Left lung (tissue), 14 donors: ENCODE measurements around the gene KIAA1755. TPM values are rescaled to one million over a fixed set of nuclear protein-coding genes. Genes with fewer than 3 reads are reported as not detected.
A peak's percentile ranks its signal among the peaks of the same experiment; 100 is the strongest.

Experiments
- ATAC-seq: fragments of 200-7000 bp; cut with Tn5 transposase; one replicate; pipeline ENCODE4 v1.9.1; 2020; ENCODE audit warnings: moderate library complexity
- DNase-seq, 4 donors: peaks; one replicate each; pipeline ENCODE4 v3.0.0-alpha.2; 2013 to 2020
- H3K27ac ChIP-seq, 2 donors: fragments of 200-600 bp; sonication (generic) in 1 of 2; one replicate each; pipeline versions ENCODE4 v1.5.0 to v1.8.0; 2020 to 2021
- H3K27me3 ChIP-seq, 2 donors: fragments of 200-600 bp; sonication (generic) in 1 of 2; one replicate each; pipeline versions ENCODE4 v1.5.0 to v1.8.0; 2020 to 2021
- H3K36me3 ChIP-seq, 2 donors: fragments of 200-600 bp; sonication (generic) in 1 of 2; one replicate each; pipeline versions ENCODE4 v1.5.0 to v1.8.0; 2020 to 2021
- H3K4me1 ChIP-seq, 2 donors: fragments of 200-600 bp; one replicate each; pipeline ENCODE4 v1.8.0; 2021
- H3K4me3 ChIP-seq, 2 donors: fragments of 200-600 bp; sonication (generic) in 1 of 2; one replicate each; pipeline versions ENCODE4 v1.5.0 to v1.8.0; 2020 to 2021; ENCODE audit warnings: mild to moderate bottlenecking in 1 of 2
- H3K9me3 ChIP-seq, 2 donors: fragments of 200-600 bp; sonication (generic) in 1 of 2; one replicate each; pipeline versions ENCODE4 v1.5.0 to v1.8.0; 2020 to 2021
- intact Hi-C, 2 donors: fragments of 100-400 bp; cut with DNase I; formaldehyde crosslinking; loops; one replicate each; pipeline versions ENCODE4 v1.11.2 to v1.14.2; 2022
- long read RNA-seq, 12 donors: library from polyadenylated mRNA in 2 of 12; unstranded in 2 of 12; transcript quantifications; one replicate each; pipeline ENCODE4 v2.0.0 and lab custom pipeline, GENCODE V29; 2019 to 2026
- polyA plus RNA-seq, 6 donors: library from polyadenylated mRNA; unstranded; fragments of 120-200 nt; gene quantifications; one replicate each; pipeline ENCODE4 v1.2.1, GENCODE V29; 2013; ENCODE audit not compliant: insufficient read length in 6 of 6
- total RNA-seq, 2 donors: library from RNA; stranded (reverse); fragmentation: NEBNext Ultra II Directional; extraction: Animal tissue kit (Norgen Biotek cat#: 25700); gene quantifications; one replicate each; pipeline ENCODE4 v1.2.1, GENCODE V29; 2021
- TF ChIP-seq, protein P1 (sequence below), 2 donors: fragments of 200-600 bp; sonication (generic) in 1 of 2; IDR thresholded peaks; one replicate each; pipeline versions ENCODE4 v1.5.0 to v1.8.0; 2021; ENCODE audit warnings: antibody characterized with exemption in 2 of 2
- donor health status: DM: no; HTN: yes; CAD: no.
- donor health status: DM: no; HTN: no; CAD: no.

The KIAA1755 gene, protein sequence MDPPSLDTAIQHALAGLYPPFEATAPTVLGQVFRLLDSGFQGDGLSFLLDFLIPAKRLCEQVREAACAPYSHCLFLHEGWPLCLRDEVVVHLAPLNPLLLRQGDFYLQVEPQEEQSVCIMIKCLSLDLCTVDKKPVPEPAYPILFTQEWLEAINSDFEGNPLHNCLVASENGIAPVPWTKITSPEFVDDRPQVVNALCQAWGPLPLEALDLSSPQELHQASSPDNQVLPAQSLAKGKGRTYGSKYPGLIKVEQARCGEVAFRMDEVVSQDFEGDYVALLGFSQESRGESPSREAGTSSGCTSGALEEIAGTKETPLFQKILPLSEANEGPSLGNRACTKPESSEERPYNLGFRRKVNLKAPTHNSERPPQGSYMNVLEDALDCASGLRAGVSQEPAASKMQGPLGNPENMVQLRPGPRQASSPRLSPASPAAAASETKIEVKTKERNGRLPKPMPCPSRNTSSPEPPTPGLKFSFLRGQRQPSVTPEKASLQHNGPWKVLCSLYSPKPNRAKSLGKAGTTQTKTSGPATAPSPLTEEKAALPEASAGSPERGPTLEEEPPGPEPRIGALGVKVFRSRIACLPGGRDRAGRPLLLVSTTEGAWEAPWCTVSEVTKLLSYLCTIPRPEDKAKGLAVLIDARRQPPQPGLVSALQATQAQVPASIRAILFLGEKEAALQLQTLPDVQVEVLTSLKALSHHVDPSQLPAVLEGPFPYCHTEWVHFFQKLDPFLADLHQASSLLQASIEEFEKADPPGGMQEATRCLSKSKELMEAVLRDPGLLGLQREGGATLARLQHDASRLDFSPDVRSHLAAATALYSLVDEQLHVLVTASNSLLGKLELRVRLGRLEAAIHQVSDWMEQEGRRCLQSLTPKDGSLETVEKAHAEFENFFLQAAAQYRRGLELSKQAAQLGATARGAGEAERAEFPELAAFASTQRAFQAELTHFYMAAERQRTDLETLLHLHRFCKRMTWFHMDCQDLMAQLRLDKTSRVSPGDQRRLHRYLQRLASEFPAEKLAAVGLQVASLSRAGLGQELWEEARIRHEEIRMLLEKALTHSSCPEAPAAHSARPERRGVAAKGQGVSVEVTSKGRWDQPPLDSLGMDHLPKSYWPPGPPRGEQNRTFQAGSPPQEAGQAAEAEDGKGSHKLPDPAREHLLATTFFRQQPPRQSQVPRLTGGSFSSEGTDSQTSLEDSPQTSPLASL
- total RNA-seq (1 to 10 TPM; 2.6 TPM), polyA plus RNA-seq (1 to 10 TPM; 2.7 to 6.4 (median 4.0) TPM)
- long read RNA-seq, donor 1 = 0 reads
- long read RNA-seq, donor 2 = 0 reads
- long read RNA-seq, donor 3 = 0 reads
- long read RNA-seq, donor 4 = 0 reads
- long read RNA-seq, donor 5 = 0 reads
- long read RNA-seq, donor 6 = 0 reads
- long read RNA-seq, donor 7 = 0 reads
- long read RNA-seq, donor 8 = 0 reads
- long read RNA-seq, donor 9 = 0 reads
- long read RNA-seq, donor 10 = 0 reads
- long read RNA-seq, donor 11 = 0 reads
- long read RNA-seq, donor 12 = 0 reads

DNA sequence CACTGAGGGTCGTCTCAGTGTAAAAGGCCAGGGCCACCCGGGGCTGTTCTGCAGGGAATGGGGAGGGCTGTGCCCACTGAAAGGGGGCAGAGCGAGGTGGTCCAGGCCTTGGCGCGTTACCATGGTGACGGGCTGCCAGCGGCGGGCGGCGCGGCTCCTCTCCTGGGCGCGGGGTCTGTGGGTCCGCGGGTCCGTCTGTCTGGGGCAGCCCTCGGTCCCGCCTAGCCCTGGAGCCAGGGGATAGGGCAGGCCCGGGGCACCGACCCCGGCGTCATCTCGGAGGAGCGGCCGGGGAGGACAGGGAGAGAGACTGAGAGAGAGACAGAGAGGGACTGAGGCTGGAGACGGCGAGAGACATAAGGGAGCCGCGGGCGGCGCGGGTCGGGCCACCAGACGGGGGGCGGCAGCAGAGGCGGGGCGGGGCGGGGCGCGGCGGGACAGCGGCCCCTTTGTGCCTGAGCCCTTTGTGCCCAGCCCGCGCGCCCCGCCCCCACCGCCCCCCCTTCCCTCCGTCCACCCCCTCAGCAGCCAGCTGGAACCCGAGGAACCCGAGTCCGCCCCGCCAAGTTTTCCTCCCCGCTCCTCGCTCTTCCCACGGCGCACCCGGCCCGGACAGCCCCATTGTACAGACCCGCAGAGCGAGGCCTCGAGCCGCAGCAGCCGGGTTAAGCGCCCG, at the start of gene KIAA1755:
TSS of gene KIAA1755 (minus strand) at position 358 of the 676 bp plus-strand sequence. CDS start at position 123, 235 bp downstream.
- H3K36me3 ChIP-seq = no peaks in the 10 kb centered on the region
- H3K9me3 ChIP-seq = no peaks in the 10 kb centered on the region
- peak in 1 of 4 donors; percentile 79 for DNase-seq
- peak within 1 kb of the TSS in 1 of 2 donors; percentile 75 for H3K27ac ChIP-seq
- H3K27me3 ChIP-seq = peaks cover 7 to 47% of the 10 kb centered on the region in 2 donors
- peak; percentile 38 for ATAC-seq
- peak within 1 kb of the TSS in 1 of 2 donors; percentile 17 for H3K4me3 ChIP-seq
- TF ChIP-seq, protein P1, sequence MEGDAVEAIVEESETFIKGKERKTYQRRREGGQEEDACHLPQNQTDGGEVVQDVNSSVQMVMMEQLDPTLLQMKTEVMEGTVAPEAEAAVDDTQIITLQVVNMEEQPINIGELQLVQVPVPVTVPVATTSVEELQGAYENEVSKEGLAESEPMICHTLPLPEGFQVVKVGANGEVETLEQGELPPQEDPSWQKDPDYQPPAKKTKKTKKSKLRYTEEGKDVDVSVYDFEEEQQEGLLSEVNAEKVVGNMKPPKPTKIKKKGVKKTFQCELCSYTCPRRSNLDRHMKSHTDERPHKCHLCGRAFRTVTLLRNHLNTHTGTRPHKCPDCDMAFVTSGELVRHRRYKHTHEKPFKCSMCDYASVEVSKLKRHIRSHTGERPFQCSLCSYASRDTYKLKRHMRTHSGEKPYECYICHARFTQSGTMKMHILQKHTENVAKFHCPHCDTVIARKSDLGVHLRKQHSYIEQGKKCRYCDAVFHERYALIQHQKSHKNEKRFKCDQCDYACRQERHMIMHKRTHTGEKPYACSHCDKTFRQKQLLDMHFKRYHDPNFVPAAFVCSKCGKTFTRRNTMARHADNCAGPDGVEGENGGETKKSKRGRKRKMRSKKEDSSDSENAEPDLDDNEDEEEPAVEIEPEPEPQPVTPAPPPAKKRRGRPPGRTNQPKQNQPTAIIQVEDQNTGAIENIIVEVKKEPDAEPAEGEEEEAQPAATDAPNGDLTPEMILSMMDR (IDR thresholded peaks at IDR 0.05) = no peak
- H3K4me1 ChIP-seq = peaks cover 0 to 10% of the 10 kb centered on the region in 2 donors
- intact Hi-C loops = no loop called here

DNA sequence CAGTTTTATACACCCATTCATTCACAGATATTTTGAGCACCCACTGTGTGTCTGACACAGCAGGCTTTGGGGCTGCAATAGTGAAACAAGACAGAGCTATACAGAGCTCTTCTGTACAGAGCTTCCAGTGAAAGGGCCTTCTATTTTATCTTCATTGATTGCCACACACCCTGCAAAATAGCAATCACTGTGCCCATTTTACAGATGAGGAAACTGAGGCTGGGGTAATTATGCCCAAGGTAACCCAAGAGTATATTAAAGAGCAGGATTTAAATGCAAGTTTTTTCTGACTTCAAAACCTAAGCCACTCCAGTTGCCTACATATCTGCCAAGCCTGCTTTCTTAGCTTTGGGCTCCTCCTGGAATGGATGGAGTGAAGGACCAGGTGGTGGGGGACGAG, 47.9 kb upstream of the KIAA1755 start:
- ATAC-seq (no peak), DNase-seq (no peak)
- peaks cover 0 to 37% of the 10 kb centered on the region in 2 donors for H3K4me1 ChIP-seq
- TF ChIP-seq, protein P1 (IDR thresholded peaks at IDR 0.05) = no peak
- peaks cover 0 to 63% of the 10 kb centered on the region in 2 donors for H3K27me3 ChIP-seq
- no peak overlapping the region for H3K27ac ChIP-seq
- no peaks in the 10 kb centered on the region for H3K36me3 ChIP-seq
- no peak overlapping the region for H3K4me3 ChIP-seq
- no peaks in the 10 kb centered on the region for H3K9me3 ChIP-seq
- intact Hi-C loops = no loop called here

DNA sequence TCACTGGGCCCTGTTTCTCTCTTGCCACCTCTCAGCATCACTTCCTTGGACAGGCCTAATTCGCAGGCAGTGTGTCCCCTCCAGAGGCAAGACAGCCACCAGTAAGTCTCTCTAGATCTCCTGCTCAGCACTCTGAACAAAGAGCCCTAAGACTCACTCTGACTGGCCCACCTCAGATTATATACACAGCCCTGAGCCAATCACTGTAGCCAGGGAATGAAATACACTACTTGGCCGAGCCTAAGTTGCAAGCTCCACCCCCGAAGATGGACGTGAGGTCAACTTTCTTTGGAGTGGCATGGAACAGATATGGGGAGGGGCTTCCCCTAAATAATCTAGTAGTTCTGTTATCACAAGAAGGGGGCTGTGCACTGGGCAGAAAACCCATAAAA, 47.5 kb upstream of the KIAA1755 start:
- no peak for DNase-seq

More for the DNA sequence above, 47.5 kb upstream of the KIAA1755 start:
- TF ChIP-seq, protein P1 (IDR thresholded peaks at IDR 0.05) = no peak
- no peak overlapping the region for H3K27ac ChIP-seq
- H3K4me1 ChIP-seq = peaks cover 0 to 41% of the 10 kb centered on the region in 2 donors
- no peak for ATAC-seq
- H3K27me3 ChIP-seq = peaks cover 0 to 67% of the 10 kb centered on the region in 2 donors
- no peaks in the 10 kb centered on the region for H3K9me3 ChIP-seq
- intact Hi-C loops = no loop called here
- no peaks in the 10 kb centered on the region for H3K36me3 ChIP-seq
- no peak overlapping the region for H3K4me3 ChIP-seq
